HG03521 (cell line): ENCODE results near the gene FOXP1.

Experiments used
- ATAC-seq: cut with Tn5 transposase; IDR thresholded peaks from one replicate; pipeline ENCODE4 v1.9.1; 2021; ENCODE audit warnings: mild to moderate bottlenecking, moderate library complexity; ENCODE audit not compliant: unreplicated experiment

The FOXP1 gene

GRCh38 chr3:71488882-71489281 lies 94.6 kb downstream of the FOXP1 start:
- no peak for ATAC-seq

GRCh38 chr3:71488391-71488809 lies 95.1 kb downstream of the FOXP1 start:
- ATAC-seq, result no peak

- ATAC-seq, result no peak
Measured at GRCh38 chr3:71487418-71487817, 96.1 kb downstream of the FOXP1 start.

GRCh38 chr3:71486831-71487230 lies 96.7 kb downstream of the FOXP1 start:
- ATAC-seq, result no peak

- ATAC-seq, result no peak
Measured at GRCh38 chr3:71485896-71486295, 97.6 kb downstream of the FOXP1 start.

- ATAC-seq, result no peak
Measured at GRCh38 chr3:71484452-71484851, 99.1 kb downstream of the FOXP1 start.

- no peak for ATAC-seq
Measured at GRCh38 chr3:71484047-71484446, 99.5 kb downstream of the FOXP1 start.

GRCh38 chr3:71482771-71483170 lies 100.8 kb downstream of the FOXP1 start:
- ATAC-seq, result no peak

- no peak for ATAC-seq
Measured at GRCh38 chr3:71478568-71478967, 105.0 kb downstream of the FOXP1 start.

GRCh38 chr3:71476950-71477349 lies 106.6 kb downstream of the FOXP1 start:
- ATAC-seq, result no peak

GRCh38 chr3:71469138-71469435 lies 114.4 kb downstream of the FOXP1 start:
- ATAC-seq, result no peak

GRCh38 chr3:71468311-71469137 lies 115.0 kb downstream of the FOXP1 start:
- no peak for ATAC-seq

GRCh38 chr3:71466483-71466882 lies 117.0 kb downstream of the FOXP1 start:
- no peak for ATAC-seq

GRCh38 chr3:71465371-71466036 lies 118.0 kb downstream of the FOXP1 start:
- no peak for ATAC-seq

- ATAC-seq, result no peak
Measured at GRCh38 chr3:71464613-71465012, 118.9 kb downstream of the FOXP1 start.

GRCh38 chr3:71463617-71464016 lies 119.9 kb downstream of the FOXP1 start:
- ATAC-seq, result no peak

- ATAC-seq, result no peak
Measured at GRCh38 chr3:71462586-71462985, 120.9 kb downstream of the FOXP1 start.

GRCh38 chr3:71461749-71462483 lies 121.6 kb downstream of the FOXP1 start:
- no peak for ATAC-seq

GRCh38 chr3:71461114-71461513 lies 122.4 kb downstream of the FOXP1 start:
- no peak for ATAC-seq

- no peak for ATAC-seq
Measured at GRCh38 chr3:71458895-71459294, 124.6 kb downstream of the FOXP1 start.

- no peak for ATAC-seq
Measured at GRCh38 chr3:71456826-71457225, 126.7 kb downstream of the FOXP1 start.

- no peak for ATAC-seq
Measured at GRCh38 chr3:71456156-71456555, 127.4 kb downstream of the FOXP1 start.
